T1000 (cell line): ENCODE data around the gene CNN3.
"Not testable (repeated sequence)": the region's sequence is repeated elsewhere in the genome, so short reads cannot be mapped to it uniquely, and the experiment has no call there.

Experiments
- DNase-seq: peaks from one replicate; lab custom pipeline; 2025; ENCODE audit warnings: mixed read lengths; lab: John Stamatoyannopoulos, UW

CNN3 gene

DNA sequence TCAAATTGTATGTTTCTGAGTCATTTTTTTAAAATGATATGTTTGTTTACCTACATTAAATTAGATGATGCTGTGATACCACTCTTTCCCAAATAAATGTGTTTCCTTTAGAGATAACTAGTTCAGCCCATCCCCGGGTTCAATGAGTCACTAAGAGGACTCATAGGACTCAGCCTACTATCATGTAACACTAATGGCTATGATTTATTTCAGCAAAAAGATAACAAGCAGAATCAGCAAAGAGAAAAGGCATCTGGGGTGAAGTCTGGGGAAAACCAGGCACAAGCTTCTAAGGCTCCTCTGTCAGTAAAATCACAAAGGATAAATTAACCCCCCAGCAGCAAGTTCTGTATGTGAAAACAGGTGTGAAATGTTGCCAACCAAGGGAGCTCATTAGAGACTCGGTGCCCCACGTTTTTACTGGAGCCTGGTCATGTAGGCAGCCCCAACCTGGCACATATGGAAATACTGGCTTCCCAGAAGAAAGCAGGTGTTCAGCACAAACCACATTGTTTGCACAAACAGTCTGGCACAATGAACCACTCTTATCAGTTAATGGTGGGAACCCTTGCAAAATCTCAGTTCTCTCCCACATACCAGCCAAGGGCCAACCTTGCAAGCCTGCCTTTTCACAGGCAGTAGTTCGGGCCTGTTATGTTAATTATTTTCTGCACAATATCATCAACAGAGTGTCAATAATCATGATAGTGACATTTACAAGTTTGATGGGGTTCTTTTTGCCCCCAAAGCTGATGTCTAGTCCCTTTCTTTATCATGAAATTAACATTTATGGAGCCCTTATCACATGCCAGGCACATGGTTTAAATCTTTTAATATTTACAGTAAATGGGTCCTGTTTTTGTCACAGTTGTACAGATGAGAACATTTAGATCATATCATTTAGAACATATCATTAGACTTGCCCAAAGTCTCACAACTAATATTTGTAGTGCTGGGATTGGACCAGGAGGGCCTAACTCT lies 23.1 kb upstream of the CNN3 start:
- peak; percentile 32 for DNase-seq

DNA sequence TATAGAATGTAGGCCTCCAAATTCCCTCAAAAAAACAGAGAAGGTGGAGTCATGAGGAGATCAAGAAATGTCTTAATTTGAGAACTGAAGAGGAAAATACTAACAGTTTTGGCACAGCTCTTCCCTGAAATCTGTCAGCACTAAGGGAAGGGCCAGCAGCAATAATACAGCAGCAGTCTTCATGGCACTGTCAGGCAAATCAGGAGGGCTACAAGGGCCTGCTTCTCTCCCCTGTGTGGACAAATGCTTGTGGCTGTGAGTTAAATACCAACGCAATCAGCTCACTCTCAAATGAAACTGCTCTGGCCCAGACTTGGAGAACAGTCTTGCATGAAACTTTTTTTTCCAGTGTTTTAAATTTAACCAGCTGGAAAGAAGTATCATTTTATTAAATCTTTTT lies 20.5 kb upstream of the CNN3 start:
- no peak for DNase-seq

GRCh38 chr1:94946886-94947285 lies 20.0 kb upstream of the CNN3 start:
- no peak for DNase-seq

GRCh38 chr1:94942171-94943128 lies 15.5 kb upstream of the CNN3 start:
- DNase-seq: no peak

GRCh38 chr1:94941480-94941879 lies 14.6 kb upstream of the CNN3 start:
- DNase-seq: not testable (repeated sequence)

- no peak for DNase-seq
These were observed 13.8 kb upstream of the CNN3 start for GRCh38 chr1:94940738-94941137.

- DNase-seq: no peak
These were observed 10.9 kb upstream of the CNN3 start for GRCh38 chr1:94937820-94938219.

DNA sequence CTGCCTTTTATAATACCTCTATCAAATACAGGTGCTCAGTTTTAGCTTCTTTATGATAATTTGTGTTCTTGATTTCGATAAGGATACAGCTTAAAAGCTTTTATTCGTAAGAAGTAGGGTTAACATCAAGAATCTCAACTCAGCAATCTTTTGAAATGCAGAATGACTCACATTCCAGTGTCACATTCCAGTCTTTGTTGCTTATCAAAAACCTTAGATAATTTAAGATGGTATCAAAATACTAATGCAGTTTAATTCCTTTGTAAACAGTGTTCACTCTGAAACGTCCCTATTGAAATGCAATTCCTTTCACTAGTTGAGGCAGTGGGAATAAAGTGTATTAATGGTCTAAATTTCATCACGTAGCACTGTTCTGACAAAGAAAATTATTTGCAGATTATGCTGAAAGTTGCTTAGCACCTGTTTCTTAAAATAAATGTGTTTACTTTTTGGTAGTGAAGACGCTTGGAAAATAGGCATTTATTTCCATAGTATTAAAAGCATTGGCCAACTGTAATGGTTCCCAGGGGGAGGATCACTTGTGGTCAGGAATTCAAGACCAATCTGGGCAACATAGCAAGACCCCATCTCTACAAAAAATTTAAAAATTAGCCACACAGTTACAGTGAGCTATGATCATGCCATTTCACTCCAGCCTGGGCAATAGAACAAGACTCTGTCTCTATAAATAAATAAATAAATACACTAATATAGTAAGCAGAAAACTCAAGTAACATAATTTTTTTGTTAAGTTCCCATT lies 10.1 kb upstream of the CNN3 start:
- DNase-seq: no peak

DNA sequence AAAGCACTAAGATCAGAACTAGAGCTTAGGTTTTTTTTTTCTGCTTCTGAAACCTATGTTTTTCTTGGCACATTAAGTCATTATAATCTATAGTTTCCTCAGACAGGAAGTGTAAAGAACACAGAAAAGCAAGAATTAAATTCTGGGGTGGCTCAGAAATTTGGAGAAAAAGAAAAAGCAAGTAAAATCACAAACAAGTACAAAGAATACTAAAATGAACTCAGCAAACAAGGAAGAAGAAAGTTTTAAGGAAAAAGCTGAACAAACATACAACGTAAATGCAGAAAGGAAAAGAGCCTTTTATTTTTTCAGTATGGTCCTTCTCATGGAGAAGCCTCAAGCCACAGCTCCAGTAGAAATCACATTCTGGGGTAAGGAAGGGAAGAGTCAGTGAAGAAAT lies 8.6 kb upstream of the CNN3 start:
- no peak for DNase-seq

DNA sequence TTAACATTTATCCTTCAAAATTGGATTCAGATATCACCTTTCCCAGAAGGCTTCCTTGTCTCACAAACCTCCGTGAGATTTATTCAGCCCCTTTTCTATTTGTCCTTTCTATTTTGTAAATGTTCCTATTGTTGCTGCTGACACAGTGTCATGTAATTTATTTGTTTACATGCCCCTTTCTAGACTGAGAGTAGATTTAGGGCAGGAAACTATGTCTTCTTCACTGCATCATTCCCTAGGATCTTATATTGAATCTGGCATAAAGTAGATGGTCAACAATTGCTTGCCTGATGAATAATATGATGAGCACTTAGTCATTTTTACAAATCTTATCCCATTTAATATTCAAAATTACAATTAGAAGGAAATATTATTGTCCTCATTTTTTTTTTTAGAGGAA lies 8.1 kb upstream of the CNN3 start:
- no peak for DNase-seq

GRCh38 chr1:94934551-94934950 lies 7.6 kb upstream of the CNN3 start:
- DNase-seq: no peak

DNA sequence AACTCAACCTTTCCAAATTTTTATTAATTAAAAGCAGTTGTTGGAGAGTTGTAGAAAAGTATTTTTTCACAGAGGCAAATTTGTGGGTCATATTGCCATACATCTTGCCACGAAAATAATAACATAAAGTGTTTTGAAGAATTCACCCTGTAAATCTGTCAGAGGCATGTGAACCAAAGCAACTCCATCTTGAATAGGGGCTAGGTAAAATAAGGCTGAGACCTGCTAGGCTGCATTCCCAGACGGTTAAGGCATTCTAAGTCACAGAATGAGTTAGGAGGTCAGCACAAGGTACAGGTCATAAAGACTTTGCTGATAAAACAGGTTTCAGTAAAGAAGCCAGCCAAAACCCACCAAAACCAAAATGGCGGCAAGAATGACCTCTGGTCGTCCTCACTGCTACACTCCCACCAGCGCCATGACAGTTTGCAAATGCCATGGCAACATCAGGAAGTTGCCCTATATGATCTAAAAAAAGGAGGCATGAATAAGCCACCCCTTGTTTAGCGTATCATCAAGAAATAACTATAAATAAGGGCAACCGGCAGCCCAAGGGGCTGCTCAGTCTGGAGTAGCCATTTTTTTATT lies 4.4 kb upstream of the CNN3 start:
- DNase-seq: no peak

- no peak for DNase-seq
These were observed 2.7 kb upstream of the CNN3 start for GRCh38 chr1:94929351-94930217.

DNA sequence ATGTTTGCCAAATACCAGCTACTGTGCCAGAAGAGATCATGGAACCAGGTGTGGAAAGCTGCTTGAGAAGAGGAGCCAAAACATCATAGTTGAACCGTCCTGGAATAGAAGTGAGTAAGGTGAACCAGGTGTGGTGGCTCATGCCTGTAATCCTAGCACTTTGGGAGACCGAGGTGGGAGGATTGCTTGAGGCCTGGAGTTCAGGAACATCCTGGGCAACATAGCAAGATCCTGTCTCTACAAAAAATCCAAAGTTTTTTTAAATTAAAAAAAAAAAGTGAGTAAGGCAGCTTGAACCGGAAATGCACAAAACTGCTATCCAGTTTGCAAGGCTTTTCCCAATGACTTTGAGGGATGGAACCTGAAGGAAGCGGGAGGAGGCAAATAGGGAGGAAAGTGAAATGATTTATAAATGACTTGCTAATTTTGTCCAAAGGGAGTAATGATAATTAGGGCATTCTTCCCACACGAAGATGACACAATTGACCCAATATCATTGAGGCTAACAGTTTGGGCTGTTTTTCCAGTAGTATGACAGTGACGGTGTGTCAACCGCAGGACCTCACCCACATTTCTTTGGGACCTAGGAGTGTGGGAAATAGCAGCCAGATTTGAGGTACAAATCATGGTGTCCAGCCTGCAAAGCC lies 1.5 kb upstream of the CNN3 start:
- DNase-seq: no peak

GRCh38 chr1:94927405-94928175 lies 680 bp upstream of the CNN3 start:
- DNase-seq: no peak

GRCh38 chr1:94926126-94926914 lies 590 bp downstream of the CNN3 start:
- no peak for DNase-seq

- peak; percentile 59 for DNase-seq
These were observed 1.3 kb downstream of the CNN3 start for GRCh38 chr1:94925561-94926125.

- DNase-seq: no peak
These were observed 1.9 kb downstream of the CNN3 start for GRCh38 chr1:94925004-94925403.
